HG03520 (cell line): ENCODE measurements around the gene INO80E.

ENCODE experiments used
- ATAC-seq: cut with Tn5 transposase; IDR thresholded peaks from one replicate; pipeline ENCODE4 v1.9.1; 2021; ENCODE audit warnings: mild to moderate bottlenecking, moderate library complexity; ENCODE audit not compliant: unreplicated experiment

The INO80E gene

GRCh38 chr16:29975134-29975538, 20.9 kb upstream of the INO80E start:
- ATAC-seq: no peak

GRCh38 chr16:29975811-29976511, 20.1 kb upstream of the INO80E start:
- no peak for ATAC-seq

GRCh38 chr16:29977063-29977825, 18.8 kb upstream of the INO80E start:
- ATAC-seq: no peak

- ATAC-seq: no peak
Observed at GRCh38 chr16:29978081-29978480, 18.0 kb upstream of the INO80E start.

- ATAC-seq: no peak
Observed at GRCh38 chr16:29978564-29979270, 17.3 kb upstream of the INO80E start.

- ATAC-seq: no peak
Observed at GRCh38 chr16:29982560-29983419, 13.3 kb upstream of the INO80E start.

- ATAC-seq: no peak
Observed at GRCh38 chr16:29983420-29984136, 12.5 kb upstream of the INO80E start.

- ATAC-seq: no peak
Observed at GRCh38 chr16:29984137-29984763, 11.8 kb upstream of the INO80E start.

GRCh38 chr16:29984764-29985147, 11.3 kb upstream of the INO80E start:
- no peak for ATAC-seq

GRCh38 chr16:29985271-29985811, 10.7 kb upstream of the INO80E start:
- ATAC-seq: no peak

GRCh38 chr16:29986231-29986630, 9.8 kb upstream of the INO80E start:
- no peak for ATAC-seq

- no peak for ATAC-seq
Observed at GRCh38 chr16:29986931-29987330, 9.1 kb upstream of the INO80E start.

GRCh38 chr16:29987371-29988085, 8.5 kb upstream of the INO80E start:
- ATAC-seq: no peak

GRCh38 chr16:29988346-29989075, 7.5 kb upstream of the INO80E start:
- ATAC-seq: no peak

GRCh38 chr16:29989111-29989858, 6.8 kb upstream of the INO80E start:
- no peak for ATAC-seq

- no peak for ATAC-seq
Observed at GRCh38 chr16:29990034-29990433, 6.0 kb upstream of the INO80E start.

- ATAC-seq: no peak
Observed at GRCh38 chr16:29990883-29991570, 5.0 kb upstream of the INO80E start.
